ENCODE data around the gene FGF16. TPM values are rescaled to one million over a fixed set of nuclear protein-coding genes. Genes with fewer than 3 reads are reported as not detected.
"Not testable (repeated sequence)": the region's sequence is repeated elsewhere in the genome, so short reads cannot be mapped to it uniquely, and the experiment has no call there.

Gene FGF16
- not detected for total RNA-seq

GRCh38 chrX:77446908-77447652 is at the start of gene FGF16:
Gene FGF16 (plus strand): TSS chrX:77447389. CDS start chrX:77447675, 286 bp downstream.
- Mint-ChIP-seq H3K27me3 (peaks cover 22% of the 10 kb centered on the region), H3K27ac (no peak within 1 kb of the TSS), H3K36me3 (no peaks in the 10 kb centered on the region), H3K4me1 (peaks cover 4% of the 10 kb centered on the region), H3K4me3 (peak within 1 kb of the TSS; percentile 52), H3K9me3 (ENCODE audit: low read depth) (no peaks in the 10 kb centered on the region)
- peak; percentile 39 for ATAC-seq
- CTCF ChIA-PET, result interaction anchor here (0.6 kb wide), 1 partner anchor 8 kb away, joined by 3 read pairs; no protein-coding TSS in a partner anchor
- DNase-seq, result no peak

- Mint-ChIP-seq H3K36me3 (no peaks in the 10 kb centered on the region), H3K27ac (no peak overlapping the region), H3K9me3 (ENCODE audit: low read depth) (no peaks in the 10 kb centered on the region), H3K4me3 (no peak overlapping the region), H3K4me1 (no peaks in the 10 kb centered on the region), H3K27me3 (no peaks in the 10 kb centered on the region)
- no peak for DNase-seq
- ATAC-seq, result no peak
- CTCF ChIA-PET, result no interaction called here
Measured at GRCh38 chrX:77398330-77398954, 48.7 kb upstream of the FGF16 start.

- ATAC-seq (no peak), DNase-seq (no peak)
- H3K36me3 Mint-ChIP-seq, result no peaks in the 10 kb centered on the region
- no peak overlapping the region for H3K4me3 Mint-ChIP-seq
- CTCF ChIA-PET, result no interaction called here
- no peaks in the 10 kb centered on the region for H3K4me1 Mint-ChIP-seq
- no peaks in the 10 kb centered on the region for H3K27me3 Mint-ChIP-seq
- no peak overlapping the region for H3K27ac Mint-ChIP-seq
- H3K9me3 Mint-ChIP-seq (ENCODE audit: low read depth), result peaks cover 3% of the 10 kb centered on the region
Measured at GRCh38 chrX:77404419-77404818, 42.8 kb upstream of the FGF16 start.

- ATAC-seq; H3K36me3 Mint-ChIP-seq; H3K27me3 Mint-ChIP-seq; DNase-seq; H3K4me3 Mint-ChIP-seq; H3K9me3 Mint-ChIP-seq (ENCODE audit: low read depth); H3K27ac Mint-ChIP-seq; CTCF ChIA-PET; H3K4me1 Mint-ChIP-seq: not testable (repeated sequence)
Measured at GRCh38 chrX:77407821-77408220, 39.4 kb upstream of the FGF16 start.

GRCh38 chrX:77412631-77413030 is 34.6 kb upstream of the FGF16 start:
- H3K27me3 Mint-ChIP-seq, result peaks cover 2% of the 10 kb centered on the region
- H3K36me3 Mint-ChIP-seq, result no peaks in the 10 kb centered on the region
- H3K4me1 Mint-ChIP-seq, result no peaks in the 10 kb centered on the region
- CTCF ChIA-PET, result no interaction called here
- no peak overlapping the region for H3K27ac Mint-ChIP-seq
- no peak overlapping the region for H3K4me3 Mint-ChIP-seq
- H3K9me3 Mint-ChIP-seq (ENCODE audit: low read depth), result peaks cover 3% of the 10 kb centered on the region
- ATAC-seq (no peak), DNase-seq (no peak)

GRCh38 chrX:77415161-77415560 is 32.0 kb upstream of the FGF16 start:
- Mint-ChIP-seq H3K27ac (no peak overlapping the region), H3K27me3 (peaks cover 2% of the 10 kb centered on the region), H3K9me3 (ENCODE audit: low read depth) (no peaks in the 10 kb centered on the region), H3K4me1 (no peaks in the 10 kb centered on the region), H3K36me3 (no peaks in the 10 kb centered on the region), H3K4me3 (no peak overlapping the region)
- CTCF ChIA-PET, result no interaction called here
- ATAC-seq, result no peak
- no peak for DNase-seq

- ATAC-seq (no peak), DNase-seq (no peak)
- CTCF ChIA-PET, result no interaction called here
- Mint-ChIP-seq H3K27ac (no peak overlapping the region), H3K4me1 (no peaks in the 10 kb centered on the region), H3K9me3 (ENCODE audit: low read depth) (no peaks in the 10 kb centered on the region), H3K4me3 (no peak overlapping the region), H3K36me3 (no peaks in the 10 kb centered on the region), H3K27me3 (no peaks in the 10 kb centered on the region)
Measured at GRCh38 chrX:77415882-77416281, 31.3 kb upstream of the FGF16 start.

- CTCF ChIA-PET, result no interaction called here
- no peaks in the 10 kb centered on the region for H3K9me3 Mint-ChIP-seq (ENCODE audit: low read depth)
- no peak overlapping the region for H3K27ac Mint-ChIP-seq
- H3K4me3 Mint-ChIP-seq, result no peak overlapping the region
- no peaks in the 10 kb centered on the region for H3K27me3 Mint-ChIP-seq
- DNase-seq (no peak), ATAC-seq (no peak)
- H3K4me1 Mint-ChIP-seq, result no peaks in the 10 kb centered on the region
- H3K36me3 Mint-ChIP-seq, result no peaks in the 10 kb centered on the region
Measured at GRCh38 chrX:77422891-77423648, 24.1 kb upstream of the FGF16 start.

- Mint-ChIP-seq H3K4me3 (no peak overlapping the region), H3K27ac (no peak overlapping the region), H3K27me3 (no peaks in the 10 kb centered on the region), H3K36me3 (no peaks in the 10 kb centered on the region), H3K9me3 (ENCODE audit: low read depth) (no peaks in the 10 kb centered on the region), H3K4me1 (no peaks in the 10 kb centered on the region)
- CTCF ChIA-PET, result no interaction called here
- no peak for DNase-seq
- no peak for ATAC-seq
Measured at GRCh38 chrX:77426811-77427210, 20.4 kb upstream of the FGF16 start.

GRCh38 chrX:77427611-77428010 is 19.6 kb upstream of the FGF16 start:
- Mint-ChIP-seq H3K4me3 (no peak overlapping the region), H3K27ac (no peak overlapping the region), H3K36me3 (no peaks in the 10 kb centered on the region), H3K4me1 (no peaks in the 10 kb centered on the region), H3K27me3 (no peaks in the 10 kb centered on the region), H3K9me3 (ENCODE audit: low read depth) (no peaks in the 10 kb centered on the region)
- ATAC-seq (no peak), DNase-seq (no peak)
- CTCF ChIA-PET, result no interaction called here

- Mint-ChIP-seq H3K36me3 (no peaks in the 10 kb centered on the region), H3K27me3 (no peaks in the 10 kb centered on the region), H3K4me1 (no peaks in the 10 kb centered on the region), H3K27ac (no peak overlapping the region), H3K9me3 (ENCODE audit: low read depth) (no peaks in the 10 kb centered on the region), H3K4me3 (no peak overlapping the region)
- CTCF ChIA-PET, result no interaction called here
- ATAC-seq (no peak), DNase-seq (no peak)
Measured at GRCh38 chrX:77428551-77428950, 18.6 kb upstream of the FGF16 start.

GRCh38 chrX:77431227-77431626 is 16.0 kb upstream of the FGF16 start:
- Mint-ChIP-seq H3K36me3 (no peaks in the 10 kb centered on the region), H3K9me3 (ENCODE audit: low read depth) (no peaks in the 10 kb centered on the region), H3K27me3 (no peaks in the 10 kb centered on the region), H3K27ac (no peak overlapping the region), H3K4me3 (no peak overlapping the region), H3K4me1 (no peaks in the 10 kb centered on the region)
- CTCF ChIA-PET, result no interaction called here
- no peak for ATAC-seq
- DNase-seq, result no peak

GRCh38 chrX:77433001-77433400 is 14.2 kb upstream of the FGF16 start:
- CTCF ChIA-PET, result no interaction called here
- no peak overlapping the region for H3K27ac Mint-ChIP-seq
- H3K4me1 Mint-ChIP-seq, result no peaks in the 10 kb centered on the region

GRCh38 chrX:77434962-77435361 is 12.2 kb upstream of the FGF16 start:
- no peaks in the 10 kb centered on the region for H3K4me1 Mint-ChIP-seq
- no peak overlapping the region for H3K27ac Mint-ChIP-seq
- H3K36me3 Mint-ChIP-seq, result no peaks in the 10 kb centered on the region
- H3K27me3 Mint-ChIP-seq, result no peaks in the 10 kb centered on the region
- no peak for DNase-seq
- no peaks in the 10 kb centered on the region for H3K9me3 Mint-ChIP-seq (ENCODE audit: low read depth)
- CTCF ChIA-PET, result no interaction called here
- no peak overlapping the region for H3K4me3 Mint-ChIP-seq
- ATAC-seq, result no peak

More at GRCh38 chrX:77433001-77433400, 14.2 kb upstream of the FGF16 start:
- Mint-ChIP-seq H3K27me3 (no peaks in the 10 kb centered on the region), H3K9me3 (ENCODE audit: low read depth) (no peaks in the 10 kb centered on the region), H3K4me3 (no peak overlapping the region), H3K36me3 (no peaks in the 10 kb centered on the region)
- ATAC-seq (no peak), DNase-seq (no peak)
